ENCODE results near the gene TMEM101. TPM values are rescaled to one million over a fixed set of nuclear protein-coding genes. Genes with fewer than 3 reads are reported as not detected.

Gene TMEM101
- total and polyA plus RNA-seq, 10 of the 15 experiments (the other 5 are each of a cell fraction or from before 2014, with no cell fraction given) = 18.4 to 72.5 (median 35.9) TPM

DNA sequence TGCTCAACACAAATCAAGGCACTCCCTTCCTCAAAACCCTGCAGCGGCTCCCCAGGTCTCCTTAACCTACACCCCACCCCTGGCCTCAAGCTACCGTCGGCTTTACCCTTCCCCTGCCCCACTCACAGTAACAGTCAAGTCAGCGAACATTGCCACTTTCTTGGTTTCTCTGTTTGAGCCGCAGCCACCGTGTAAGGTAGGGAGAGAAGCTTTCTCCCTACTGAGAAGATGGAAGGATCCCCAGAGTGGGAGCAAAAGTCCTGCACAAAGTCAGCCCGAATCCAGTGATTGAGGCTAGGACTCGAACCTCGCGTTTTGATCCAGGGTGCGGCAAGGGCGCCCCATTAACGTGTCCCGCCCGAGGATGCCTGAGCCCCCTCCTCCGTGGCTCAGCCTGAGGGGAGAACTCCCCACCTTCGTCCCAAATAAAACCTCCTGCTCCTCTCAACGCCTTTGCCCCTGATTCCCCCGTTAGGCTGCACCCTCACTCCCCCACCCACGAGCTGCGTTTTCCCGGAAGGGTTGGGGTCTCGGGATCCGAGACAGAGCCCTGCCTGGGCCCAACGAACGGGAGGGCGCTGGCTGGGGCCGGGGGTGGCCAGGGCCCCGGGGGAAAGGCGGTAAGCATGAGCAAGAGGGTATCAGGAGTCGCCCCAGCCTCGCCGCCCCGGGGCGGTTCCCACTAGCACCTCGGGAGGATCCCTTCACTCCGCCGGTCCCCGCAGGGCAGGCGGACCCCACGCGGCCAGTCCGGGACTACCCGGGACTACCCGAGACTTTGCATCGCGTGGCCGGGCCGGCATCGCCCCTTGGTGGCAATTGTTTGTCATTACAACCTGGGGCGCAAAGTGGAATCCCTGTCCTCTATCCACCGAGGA is 20.3 kb downstream of the TMEM101 start (continued):
- no peak for TF ChIP-seq ZBTB33 (IDR thresholded peaks at IDR 0.05)
- TF ChIP-seq YY1 (IDR thresholded peaks at IDR 0.05; ENCODE audit: low read depth, low read length) = 0 out of 2 replicates have a peak, but pooled peaks have one; percentile 24
- no peak for TF ChIP-seq TBL1XR1 (IDR thresholded peaks at IDR 0.05; ENCODE audit: low read depth, low read length)
- no peak for TF ChIP-seq ATF7 (IDR thresholded peaks at IDR 0.05; ENCODE audit: low read depth)

DNA sequence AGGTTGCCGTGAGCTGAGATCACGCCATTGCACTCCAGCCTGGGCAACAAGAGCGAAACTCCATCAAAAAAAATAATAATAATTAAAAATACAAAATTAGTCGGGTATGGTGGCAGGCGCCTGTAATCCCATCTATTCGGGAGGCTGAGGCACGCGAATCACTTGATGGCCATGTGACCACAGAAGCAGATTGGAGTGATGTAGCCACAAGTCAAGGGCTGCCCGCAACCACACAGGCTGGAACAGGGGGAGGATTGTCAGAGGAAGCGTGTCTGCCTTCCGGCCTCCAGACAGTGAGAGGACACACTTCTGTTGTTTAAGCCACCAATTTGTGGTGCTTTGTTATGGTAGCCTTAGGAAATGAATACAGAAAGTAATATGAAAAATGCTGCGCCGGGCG is 22.1 kb downstream of the TMEM101 start:
- H3K9me3 ChIP-seq (replicated peaks; ENCODE audit: control insufficient read depth, insufficient read depth, low read length) = no peaks in the 10 kb centered on the region
- H3K27ac ChIP-seq (ENCODE audit: control insufficient read depth, insufficient read depth) = no peak overlapping the region
- CTCF ChIA-PET = interaction anchor here (1.2 to 1.6 kb wide), 3 partner anchors 11 to 83 kb away, joined by 4 to 5 read pairs (median 4); no protein-coding TSS in a partner anchor
- POLR2A ChIA-PET = no interaction called here
- H3K36me3 ChIP-seq (ENCODE audit: control insufficient read depth in 2 of 2, insufficient read depth in 2 of 2, low read length in 1 of 2) = no peaks in the 10 kb centered on the region
- DNase-seq (ENCODE audit: low read depth, low spot score) (no peak), FAIRE-seq (no peak), ATAC-seq (no peak)
- SMC1A ChIA-PET (ENCODE audit: uncharacterized antibody, unreplicated experiment) = no interaction called here
- in situ Hi-C loops (cut with MboI) = loop anchor here (5.0 kb wide), 1 partner anchor 50 kb away; the partner anchor contains the start of gene PPY
- H3K4me1 ChIP-seq (ENCODE audit: control insufficient read depth, insufficient read depth, low read length) = no peaks in the 10 kb centered on the region
- H3K27me3 ChIP-seq (replicated peaks in 1 of 2; ENCODE audit: control insufficient read depth in 2 of 2, insufficient read depth in 2 of 2, low read length in 1 of 2) = peaks cover 4 to 6% of the 10 kb centered on the region in 2 experiments; a peak in 3 of 4 replicates
- RAD21 ChIA-PET (ENCODE audit: unreplicated experiment) = no interaction called here
- H3K4me3 ChIP-seq = no peak overlapping the region
- H4K20me1 ChIP-seq (ENCODE audit: control insufficient read depth, insufficient read depth) = no peaks in the 10 kb centered on the region
- no peak overlapping the region for H3K9ac ChIP-seq (ENCODE audit: control insufficient read depth, insufficient read depth, low read length)
- no peak overlapping the region for H3K4me2 ChIP-seq (ENCODE audit: control insufficient read depth, insufficient read depth)
- H2AFZ ChIP-seq (ENCODE audit: control insufficient read depth, low read depth, low read length) = no peak overlapping the region
- intact Hi-C loops (cut with micrococcal nuclease; ENCODE audit: unreplicated experiment) = loop anchor here (10.0 kb wide), 1 partner anchor 118 kb away; no protein-coding TSS in a partner anchor
- H3K79me2 ChIP-seq (ENCODE audit: control insufficient read depth, insufficient read depth, low read length) = no peaks in the 10 kb centered on the region
- WGBS (ENCODE audit: insufficient coverage, insufficient replicate concordance, low lambda C conversion rate, missing lambda C conversion rate) = 63% methylated on average over 14 of the region's 14 CpGs
- BruUV-seq (replicated peaks) = no TSS peak
- TF ChIP-seq POLR2AphosphoS5 (IDR thresholded peaks at IDR 0.05; ENCODE audit: low read length) = no peak
- no peak for TF ChIP-seq BMI1 (IDR thresholded peaks at IDR 0.05; ENCODE audit: borderline replicate concordance)
- no peak for TF ChIP-seq CREM (IDR thresholded peaks at IDR 0.05; ENCODE audit: low read depth)
- TF ChIP-seq, protein P1, sequence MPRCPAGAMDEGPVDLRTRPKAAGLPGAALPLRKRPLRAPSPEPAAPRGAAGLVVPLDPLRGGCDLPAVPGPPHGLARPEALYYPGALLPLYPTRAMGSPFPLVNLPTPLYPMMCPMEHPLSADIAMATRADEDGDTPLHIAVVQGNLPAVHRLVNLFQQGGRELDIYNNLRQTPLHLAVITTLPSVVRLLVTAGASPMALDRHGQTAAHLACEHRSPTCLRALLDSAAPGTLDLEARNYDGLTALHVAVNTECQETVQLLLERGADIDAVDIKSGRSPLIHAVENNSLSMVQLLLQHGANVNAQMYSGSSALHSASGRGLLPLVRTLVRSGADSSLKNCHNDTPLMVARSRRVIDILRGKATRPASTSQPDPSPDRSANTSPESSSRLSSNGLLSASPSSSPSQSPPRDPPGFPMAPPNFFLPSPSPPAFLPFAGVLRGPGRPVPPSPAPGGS (IDR thresholded peaks at IDR 0.05; ENCODE audit: borderline replicate concordance, insufficient read depth, low read depth, low read length, poor library complexity, severe bottlenecking) = no peak
- no peak for TF ChIP-seq ZNF217 (IDR thresholded peaks at IDR 0.05)
- no peak for TF ChIP-seq HCFC1 (IDR thresholded peaks at IDR 0.05; ENCODE audit: low read length)
- TF ChIP-seq TARDBP (IDR thresholded peaks at IDR 0.05; ENCODE audit: borderline replicate concordance) = no peak
- TF ChIP-seq E2F4 (IDR thresholded peaks at IDR 0.05; ENCODE audit: low read depth, low read length) = no peak
- no peak for TF ChIP-seq RELB (IDR thresholded peaks at IDR 0.05; ENCODE audit: low read depth)
- TF ChIP-seq, protein P2, sequence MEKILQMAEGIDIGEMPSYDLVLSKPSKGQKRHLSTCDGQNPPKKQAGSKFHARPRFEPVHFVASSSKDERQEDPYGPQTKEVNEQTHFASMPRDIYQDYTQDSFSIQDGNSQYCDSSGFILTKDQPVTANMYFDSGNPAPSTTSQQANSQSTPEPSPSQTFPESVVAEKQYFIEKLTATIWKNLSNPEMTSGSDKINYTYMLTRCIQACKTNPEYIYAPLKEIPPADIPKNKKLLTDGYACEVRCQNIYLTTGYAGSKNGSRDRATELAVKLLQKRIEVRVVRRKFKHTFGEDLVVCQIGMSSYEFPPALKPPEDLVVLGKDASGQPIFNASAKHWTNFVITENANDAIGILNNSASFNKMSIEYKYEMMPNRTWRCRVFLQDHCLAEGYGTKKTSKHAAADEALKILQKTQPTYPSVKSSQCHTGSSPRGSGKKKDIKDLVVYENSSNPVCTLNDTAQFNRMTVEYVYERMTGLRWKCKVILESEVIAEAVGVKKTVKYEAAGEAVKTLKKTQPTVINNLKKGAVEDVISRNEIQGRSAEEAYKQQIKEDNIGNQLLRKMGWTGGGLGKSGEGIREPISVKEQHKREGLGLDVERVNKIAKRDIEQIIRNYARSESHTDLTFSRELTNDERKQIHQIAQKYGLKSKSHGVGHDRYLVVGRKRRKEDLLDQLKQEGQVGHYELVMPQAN (conservative IDR thresholded peaks at IDR 0.05) = no peak
